DOHH2 (cell line): Measurements from ENCODE around the gene NPAS2.

Source experiments
- CTCF ChIP-seq: fragments of 200-600 bp; sonication (generic); IDR thresholded peaks from one replicate; pipeline ENCODE4 v1.5.1; 2014; ENCODE audit warnings: antibody characterized with exemption, mild to moderate bottlenecking, low read depth, low read length; ENCODE audit not compliant: poor library complexity, severe bottlenecking
- EZH2phosphoT487 ChIP-seq: fragments of 200-600 bp; sonication (generic); IDR thresholded peaks from 2 replicates; pipeline ENCODE4 v1.6.1; 2017; ENCODE audit warnings: borderline replicate concordance, mild to moderate bottlenecking, antibody characterized with exemption, low read length, moderate library complexity, mixed read lengths

GRCh38 chr2:100882645-100883613 lies 63.0 kb downstream of the NPAS2 start:
- TF ChIP-seq EZH2phosphoT487 (no peak), CTCF (no peak)
